Mucosa of descending colon (tissue), 3 donors: Measurements from ENCODE around the gene KIF26A. TPM values are rescaled to one million over a fixed set of nuclear protein-coding genes. Genes with fewer than 3 reads are reported as not detected.

Source experiments
- ATAC-seq: fragments of 200-7000 bp; cut with Tn5 transposase; one replicate; pipeline ENCODE4 v1.9.1; 2020; ENCODE audit warnings: mild to moderate bottlenecking, moderate library complexity
- DNase-seq, 3 donors: peaks; one replicate each; pipeline ENCODE4 v3.0.0-alpha.2; 2020
- H3K36me3 ChIP-seq: fragments of 200-600 bp; one replicate; pipeline ENCODE4 v1.8.0; 2021; ENCODE audit warnings: low read depth, mild to moderate bottlenecking
- H3K4me1 ChIP-seq: fragments of 200-600 bp; one replicate; pipeline ENCODE4 v1.8.0; 2021; ENCODE audit warnings: low read depth, mild to moderate bottlenecking
- H3K4me3 ChIP-seq: fragments of 200-600 bp; one replicate; pipeline ENCODE4 v1.8.0; 2021; ENCODE audit warnings: mild to moderate bottlenecking
- H3K9me3 ChIP-seq: fragments of 200-600 bp; one replicate; pipeline ENCODE4 v1.8.0; 2021; ENCODE audit warnings: mild to moderate bottlenecking
- intact Hi-C, 2 donors: fragments of 100-400 bp; cut with DNase I in 1 of 2; cut with micrococcal nuclease in 1 of 2; formaldehyde crosslinking; loops; one replicate each; pipeline versions ENCODE4 v1.11.0 to v1.11.1; 2022; cut with DNase I, micrococcal nuclease
- total RNA-seq, 3 donors: library from RNA; stranded (reverse); fragmentation: NEBNext Ultra II Directional in 2 of 3; extraction: Animal tissue kit (Norgen Biotek cat#: 25700) in 2 of 3; gene quantifications; one replicate each; pipeline versions ENCODE4 v1.2.1 to v1.2.4, GENCODE V29; 2021 to 2023
- TF ChIP-seq, protein P1 (sequence below): fragments of 200-600 bp; IDR thresholded peaks from one replicate; pipeline ENCODE4 v1.8.0; 2022; ENCODE audit warnings: antibody characterized with exemption, mild to moderate bottlenecking
- donor health status: DM: no; HTN: no; CAD: no; lungs with moderate emphysema.
- donor health status: DM: no; HTN: no; CAD: no.
- donor health status: DM: no; HTN: yes; CAD: no.

Gene KIF26A
- total RNA-seq, 3 donors from 2014 or later, result 3.8 to 7.7 (median 6.5) TPM

DNA sequence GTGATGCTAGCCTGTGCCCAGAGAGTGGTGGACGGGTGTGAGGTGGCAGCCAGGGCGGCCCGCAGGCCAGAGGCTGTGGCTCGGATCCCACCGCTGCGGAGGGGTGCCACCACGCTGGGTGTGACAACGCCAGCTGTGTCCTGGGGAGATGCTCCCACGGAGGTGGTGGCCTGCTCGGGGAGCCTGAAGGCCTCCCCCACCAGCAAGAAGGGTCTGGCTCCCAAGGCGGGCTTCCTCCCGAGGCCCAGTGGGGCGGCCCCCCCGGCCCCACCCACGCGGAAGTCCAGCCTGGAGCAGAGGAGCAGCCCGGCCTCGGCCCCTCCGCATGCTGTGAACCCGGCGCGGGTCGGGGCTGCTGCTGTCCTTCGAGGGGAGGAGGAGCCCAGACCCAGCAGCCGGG lies 38.2 kb downstream of the KIF26A start:
- intact Hi-C loops, result no loop called here
- H3K4me1 ChIP-seq, result no peaks in the 10 kb centered on the region
- ATAC-seq, result no peak

GRCh38 chr14:104177411-104177810 lies 39.0 kb downstream of the KIF26A start:
- DNase-seq (no peak), ATAC-seq (no peak)
- H3K4me1 ChIP-seq, result no peaks in the 10 kb centered on the region
- intact Hi-C loops, result no loop called here
- TF ChIP-seq, protein P1, sequence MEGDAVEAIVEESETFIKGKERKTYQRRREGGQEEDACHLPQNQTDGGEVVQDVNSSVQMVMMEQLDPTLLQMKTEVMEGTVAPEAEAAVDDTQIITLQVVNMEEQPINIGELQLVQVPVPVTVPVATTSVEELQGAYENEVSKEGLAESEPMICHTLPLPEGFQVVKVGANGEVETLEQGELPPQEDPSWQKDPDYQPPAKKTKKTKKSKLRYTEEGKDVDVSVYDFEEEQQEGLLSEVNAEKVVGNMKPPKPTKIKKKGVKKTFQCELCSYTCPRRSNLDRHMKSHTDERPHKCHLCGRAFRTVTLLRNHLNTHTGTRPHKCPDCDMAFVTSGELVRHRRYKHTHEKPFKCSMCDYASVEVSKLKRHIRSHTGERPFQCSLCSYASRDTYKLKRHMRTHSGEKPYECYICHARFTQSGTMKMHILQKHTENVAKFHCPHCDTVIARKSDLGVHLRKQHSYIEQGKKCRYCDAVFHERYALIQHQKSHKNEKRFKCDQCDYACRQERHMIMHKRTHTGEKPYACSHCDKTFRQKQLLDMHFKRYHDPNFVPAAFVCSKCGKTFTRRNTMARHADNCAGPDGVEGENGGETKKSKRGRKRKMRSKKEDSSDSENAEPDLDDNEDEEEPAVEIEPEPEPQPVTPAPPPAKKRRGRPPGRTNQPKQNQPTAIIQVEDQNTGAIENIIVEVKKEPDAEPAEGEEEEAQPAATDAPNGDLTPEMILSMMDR, result no peak
- H3K9me3 ChIP-seq, result no peaks in the 10 kb centered on the region
- H3K4me3 ChIP-seq, result no peak overlapping the region
- H3K36me3 ChIP-seq, result no peaks in the 10 kb centered on the region

More for the DNA sequence above, 38.2 kb downstream of the KIF26A start:
- DNase-seq, result no peak
- TF ChIP-seq, protein P1, result no peak
- no peaks in the 10 kb centered on the region for H3K36me3 ChIP-seq
- no peak overlapping the region for H3K4me3 ChIP-seq
- H3K9me3 ChIP-seq, result no peaks in the 10 kb centered on the region

DNA sequence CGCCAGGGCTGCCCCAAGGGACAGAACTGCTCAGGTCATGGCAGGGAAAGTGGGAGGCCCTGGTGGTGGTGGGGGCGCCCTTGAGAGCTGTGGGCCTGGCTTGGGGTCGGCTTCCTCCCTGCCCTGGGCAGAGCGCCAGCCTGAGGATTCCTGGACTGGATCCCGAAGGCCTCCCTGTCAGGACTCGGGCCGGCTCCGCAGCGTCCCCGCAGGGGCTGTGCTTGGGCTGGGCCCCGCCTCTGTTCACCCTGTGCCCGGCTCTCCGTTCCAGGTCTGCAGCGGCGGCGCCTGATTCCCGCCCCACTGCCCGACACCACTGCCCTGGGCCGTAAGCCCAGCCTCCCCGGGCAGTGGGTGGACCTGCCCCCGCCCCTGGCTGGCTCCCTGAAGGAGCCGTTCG lies 39.9 kb downstream of the KIF26A start:
- Histone ChIP-seq H3K36me3 (no peaks in the 10 kb centered on the region), H3K4me1 (no peaks in the 10 kb centered on the region), H3K4me3 (no peak overlapping the region), H3K9me3 (no peaks in the 10 kb centered on the region)
- TF ChIP-seq, protein P1, result no peak
- intact Hi-C loops, result no loop called here
- ATAC-seq (no peak), DNase-seq (no peak)

DNA sequence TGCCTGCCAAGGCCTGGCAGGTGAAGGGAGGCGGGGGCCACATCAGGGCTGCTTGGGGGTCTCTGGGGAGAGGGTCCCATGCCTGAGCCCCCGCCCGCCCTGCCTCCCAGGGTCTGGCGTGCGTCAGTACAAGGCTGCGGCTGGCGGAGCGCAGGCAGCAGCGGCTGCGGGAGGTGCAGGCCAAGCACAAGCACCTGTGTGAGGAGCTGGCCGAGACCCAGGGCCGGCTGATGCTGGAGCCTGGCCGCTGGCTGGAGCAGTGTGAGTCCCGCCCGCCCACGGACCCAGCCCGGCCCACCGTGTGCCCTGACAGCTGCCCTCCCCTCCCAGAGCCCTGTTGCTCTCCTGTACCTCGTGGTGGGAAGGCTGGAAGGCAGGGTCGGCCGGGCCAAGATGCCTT lies 40.7 kb downstream of the KIF26A start:
- H3K4me3 ChIP-seq, result no peak overlapping the region

DNA sequence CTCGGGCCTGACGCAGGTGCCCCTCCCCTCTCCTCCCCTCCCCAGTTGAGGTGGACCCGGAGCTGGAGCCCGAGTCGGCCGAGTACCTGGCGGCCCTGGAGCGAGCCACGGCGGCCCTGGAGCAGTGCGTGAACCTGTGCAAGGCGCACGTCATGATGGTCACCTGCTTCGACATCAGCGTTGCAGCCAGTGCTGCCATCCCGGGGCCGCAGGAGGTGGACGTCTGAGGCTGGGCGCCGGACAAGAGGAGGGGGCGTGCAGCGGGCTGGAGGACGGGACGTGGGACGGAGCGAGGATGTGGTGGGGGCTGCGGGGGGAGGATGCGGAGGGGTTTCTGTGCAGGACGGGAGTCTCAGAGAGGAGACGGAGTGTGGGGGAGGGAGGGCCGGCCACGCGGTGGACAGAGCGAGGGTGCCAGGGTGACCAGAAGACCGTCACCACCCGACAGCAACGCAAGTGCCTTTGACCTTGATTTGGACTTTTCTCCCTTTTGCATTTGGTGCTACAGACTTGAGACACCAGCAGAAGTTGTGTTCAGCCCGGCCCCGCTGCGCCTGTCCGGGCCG lies 41.3 kb downstream of the KIF26A start:
- intact Hi-C loops, result no loop called here
- Histone ChIP-seq H3K36me3 (no peaks in the 10 kb centered on the region), H3K4me1 (no peaks in the 10 kb centered on the region), H3K4me3 (no peak overlapping the region), H3K9me3 (no peaks in the 10 kb centered on the region)
- TF ChIP-seq, protein P1, result no peak
- ATAC-seq, result no peak
- no peak for DNase-seq

More for the DNA sequence above, 40.7 kb downstream of the KIF26A start:
- TF ChIP-seq, protein P1, result no peak
- DNase-seq (no peak), ATAC-seq (no peak)
- intact Hi-C loops, result no loop called here
- no peaks in the 10 kb centered on the region for H3K4me1 ChIP-seq
- H3K9me3 ChIP-seq, result no peaks in the 10 kb centered on the region
- H3K36me3 ChIP-seq, result no peaks in the 10 kb centered on the region
